Ovary (tissue), 3 donors: ENCODE data around the gene SASH3.

Source experiments
- EP300 ChIP-seq: sonication (generic); formaldehyde crosslinking; IDR thresholded peaks from one replicate; pipeline ENCODE4 v1.6.1; 2017; ENCODE audit warnings: antibody characterized with exemption
- POLR2A ChIP-seq: fragments of 450-650 bp; IDR thresholded peaks from one replicate; pipeline ENCODE4 v1.6.1; 2017; ENCODE audit warnings: antibody characterized with exemption, mild to moderate bottlenecking, moderate library complexity
- TF ChIP-seq, protein P1 (sequence below), 3 donors: fragments of 450-650 bp in 2 of 3; fragments of 200-600 bp in 1 of 3; IDR thresholded peaks; one replicate each; pipeline versions ENCODE4 v1.5.1 to v1.8.0; 2016 to 2022; ENCODE audit warnings: antibody characterized with exemption in 3 of 3, mild to moderate bottlenecking in 1 of 3
- donor health status: DM: no; HTN: no; CAD: no.

DNA sequence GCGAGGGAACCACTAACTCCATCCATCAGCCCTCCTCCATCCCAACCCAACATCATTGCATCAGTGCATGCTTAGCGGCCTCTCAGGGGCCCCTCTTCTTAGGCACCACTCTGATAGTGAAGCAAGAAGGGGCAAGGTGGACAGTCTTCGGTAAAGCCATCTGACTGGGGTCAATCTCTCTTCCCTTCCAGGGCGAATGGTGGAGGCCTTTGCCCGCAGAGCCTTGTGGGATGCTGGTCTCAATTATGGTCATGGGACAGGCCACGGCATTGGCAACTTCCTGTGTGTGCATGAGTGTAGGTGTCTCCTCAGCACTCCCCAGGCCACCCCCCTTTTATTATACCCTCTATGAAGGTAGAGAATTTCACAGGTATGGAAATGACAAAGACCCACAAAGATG lies 18.8 kb upstream of the SASH3 start:
- TF ChIP-seq POLR2A, result no peak
- no peak for TF ChIP-seq EP300
- TF ChIP-seq, protein P1, sequence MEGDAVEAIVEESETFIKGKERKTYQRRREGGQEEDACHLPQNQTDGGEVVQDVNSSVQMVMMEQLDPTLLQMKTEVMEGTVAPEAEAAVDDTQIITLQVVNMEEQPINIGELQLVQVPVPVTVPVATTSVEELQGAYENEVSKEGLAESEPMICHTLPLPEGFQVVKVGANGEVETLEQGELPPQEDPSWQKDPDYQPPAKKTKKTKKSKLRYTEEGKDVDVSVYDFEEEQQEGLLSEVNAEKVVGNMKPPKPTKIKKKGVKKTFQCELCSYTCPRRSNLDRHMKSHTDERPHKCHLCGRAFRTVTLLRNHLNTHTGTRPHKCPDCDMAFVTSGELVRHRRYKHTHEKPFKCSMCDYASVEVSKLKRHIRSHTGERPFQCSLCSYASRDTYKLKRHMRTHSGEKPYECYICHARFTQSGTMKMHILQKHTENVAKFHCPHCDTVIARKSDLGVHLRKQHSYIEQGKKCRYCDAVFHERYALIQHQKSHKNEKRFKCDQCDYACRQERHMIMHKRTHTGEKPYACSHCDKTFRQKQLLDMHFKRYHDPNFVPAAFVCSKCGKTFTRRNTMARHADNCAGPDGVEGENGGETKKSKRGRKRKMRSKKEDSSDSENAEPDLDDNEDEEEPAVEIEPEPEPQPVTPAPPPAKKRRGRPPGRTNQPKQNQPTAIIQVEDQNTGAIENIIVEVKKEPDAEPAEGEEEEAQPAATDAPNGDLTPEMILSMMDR (IDR thresholded peaks at IDR 0.05), result no peak
